Measurements from ENCODE around the gene ANKH.

The ANKH gene

GRCh38 chr5:14730881-14731280, 140.7 kb downstream of the ANKH start:
- no peak for DNase-seq

- no peak for DNase-seq
Measured at GRCh38 chr5:14730466-14730865, 141.1 kb downstream of the ANKH start.

GRCh38 chr5:14729448-14730385, 141.9 kb downstream of the ANKH start:
- DNase-seq, result no peak

GRCh38 chr5:14728459-14728938, 143.1 kb downstream of the ANKH start:
- peak; percentile 82 for DNase-seq

DNA sequence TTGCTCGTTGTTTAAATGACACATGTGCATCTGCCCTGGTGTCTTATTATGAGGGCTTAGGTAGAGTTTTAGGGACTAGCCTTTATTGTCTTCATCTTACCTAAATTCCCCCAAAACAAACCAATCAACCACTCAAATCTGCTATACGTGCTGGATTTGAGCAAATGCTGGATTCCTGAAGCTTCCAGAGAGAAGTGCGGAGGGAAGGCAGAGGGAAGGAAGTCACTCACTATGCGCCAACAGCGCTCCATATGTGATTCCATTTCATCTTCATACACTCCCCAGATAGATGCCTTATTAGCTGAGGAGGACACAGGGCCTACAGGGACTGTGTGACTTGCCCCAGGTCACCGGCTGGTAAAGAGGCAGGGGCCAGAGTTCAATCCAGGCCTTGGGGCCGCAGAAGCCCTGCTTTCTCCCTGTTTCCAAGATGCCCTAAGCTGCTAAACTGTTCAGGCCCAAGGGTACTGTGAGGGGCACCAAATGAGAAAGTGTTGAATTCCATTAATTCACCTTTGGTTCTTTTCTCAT, 143.6 kb downstream of the ANKH start:
- no peak for DNase-seq

DNA sequence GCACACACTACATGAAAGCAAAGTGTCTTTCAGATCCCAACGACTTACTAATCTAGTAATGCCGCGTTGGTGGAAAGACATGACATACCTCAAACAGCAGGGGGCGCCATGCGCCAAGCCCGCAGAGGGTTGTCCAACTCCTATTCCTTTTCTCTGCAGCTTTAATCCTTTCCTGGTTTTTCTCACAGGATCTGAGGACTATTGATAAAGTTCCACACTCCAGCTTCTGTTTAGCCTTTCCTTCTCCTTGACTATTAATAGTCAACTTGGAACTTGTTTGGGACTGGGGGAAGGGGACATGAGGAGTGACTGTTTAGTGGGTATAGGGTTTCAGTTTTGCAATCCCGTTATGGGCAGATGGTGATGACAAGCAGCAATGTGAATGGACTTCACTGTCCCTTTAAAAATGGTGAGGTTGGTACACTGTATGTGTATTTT, 144.1 kb downstream of the ANKH start:
- peak; percentile 96 for DNase-seq

- DNase-seq, result no peak
Measured at GRCh38 chr5:14726066-14726838, 145.3 kb downstream of the ANKH start.

GRCh38 chr5:14724633-14725032, 146.9 kb downstream of the ANKH start:
- no peak for DNase-seq

DNA sequence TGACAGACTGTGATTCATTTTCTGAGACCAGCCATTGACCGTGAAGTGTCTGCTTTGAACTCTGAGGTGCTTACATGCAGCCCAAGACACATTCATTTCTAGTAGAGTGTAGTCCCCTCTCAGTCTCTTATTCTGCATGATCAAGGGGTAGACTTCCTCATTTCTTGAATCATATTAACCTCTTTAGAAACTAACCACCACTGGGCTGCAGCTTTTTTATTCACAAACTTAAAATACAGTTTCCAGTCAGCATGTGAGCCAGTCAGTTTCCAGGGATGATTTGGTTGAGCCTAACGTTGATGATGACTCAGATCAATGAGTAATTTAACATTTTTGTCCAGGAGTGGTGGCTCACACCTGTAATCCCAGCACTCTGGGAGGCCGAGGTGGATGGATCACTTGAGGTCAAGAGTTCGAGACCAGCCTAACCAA, 147.9 kb downstream of the ANKH start:
- no peak for DNase-seq

DNA sequence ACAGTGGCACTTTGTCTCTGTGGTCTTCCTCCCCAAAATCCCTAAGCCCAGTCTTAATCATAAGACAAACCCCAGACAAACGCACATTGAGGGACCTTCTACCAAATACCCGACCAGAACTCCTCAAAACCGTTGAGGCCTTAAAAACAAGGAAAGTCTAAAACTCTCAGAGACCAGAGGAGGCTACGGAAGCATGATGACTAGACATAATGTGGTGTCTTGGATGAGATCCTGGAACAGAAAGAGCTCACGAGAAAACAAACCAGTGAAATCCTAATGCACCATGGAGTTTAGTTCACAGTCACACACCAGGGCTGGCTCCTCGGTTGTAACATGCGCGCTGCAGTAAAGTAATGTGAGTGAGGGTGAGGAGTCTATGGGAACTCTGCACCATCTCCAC, 148.7 kb downstream of the ANKH start:
- no peak for DNase-seq

DNA sequence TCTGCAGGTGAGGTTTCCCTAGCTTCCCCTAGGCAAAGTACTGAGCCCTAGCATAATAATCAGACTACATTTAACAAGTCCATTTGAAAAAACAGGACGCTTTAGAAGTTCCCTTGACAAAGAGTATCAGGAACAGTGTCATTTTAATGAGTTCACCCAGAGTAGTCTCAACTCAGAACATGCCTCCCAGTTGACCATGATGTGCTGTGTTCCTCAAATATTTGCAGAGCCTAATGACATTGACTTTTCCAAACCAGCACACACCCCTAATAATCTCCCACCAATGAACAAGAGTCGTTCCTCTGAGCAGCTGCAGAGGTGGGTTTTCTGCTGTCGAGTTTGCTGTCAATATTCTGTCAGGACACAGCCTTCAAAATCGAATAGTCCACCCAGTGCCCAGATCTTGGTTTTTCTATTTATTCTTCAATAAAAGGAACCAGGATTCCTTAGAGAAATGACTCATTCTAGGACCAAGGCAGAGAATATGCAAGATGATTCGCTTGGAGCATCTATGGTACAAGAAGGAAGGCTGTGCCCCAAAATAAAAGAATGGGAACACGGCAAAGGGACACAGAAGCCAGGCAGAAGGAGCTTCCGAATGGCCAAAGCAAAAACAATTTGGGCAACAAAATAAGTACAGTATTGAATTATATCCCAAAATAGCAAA, 149.5 kb downstream of the ANKH start:
- DNase-seq, result peak; percentile 98

DNA sequence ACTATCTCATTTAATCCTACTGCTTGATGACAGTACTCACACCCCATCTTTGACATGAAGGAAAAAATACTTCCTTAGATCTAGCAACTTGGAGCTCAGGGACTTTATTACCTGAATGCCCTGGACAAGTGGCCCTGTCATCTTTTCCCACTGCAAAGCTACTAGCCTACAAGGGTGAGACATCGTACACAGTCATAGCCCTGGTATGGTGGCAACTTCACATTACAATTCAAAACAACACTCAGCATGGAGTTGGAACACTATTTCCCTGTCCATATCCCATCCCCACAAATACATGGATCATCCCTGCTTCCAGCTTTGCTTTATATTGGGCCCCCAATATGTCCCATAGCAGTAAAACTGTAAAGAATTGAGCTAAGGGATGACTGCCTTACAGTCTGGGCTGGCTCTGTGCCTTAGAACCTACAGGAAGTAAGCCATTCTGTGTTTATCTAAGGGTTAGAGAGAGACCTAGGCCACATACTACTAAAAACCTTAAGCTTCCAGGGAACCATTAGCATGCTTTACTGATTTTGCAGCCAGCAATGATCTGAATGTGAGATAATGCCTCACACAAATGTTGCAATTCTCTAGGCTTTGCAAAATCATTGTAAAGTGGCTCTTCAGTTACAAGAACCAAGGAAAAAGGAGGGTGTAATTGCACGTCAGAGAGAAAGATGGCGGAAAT, 151.2 kb downstream of the ANKH start:
- DNase-seq, result no peak

GRCh38 chr5:14718778-14719177, 152.8 kb downstream of the ANKH start:
- DNase-seq, result no peak

DNA sequence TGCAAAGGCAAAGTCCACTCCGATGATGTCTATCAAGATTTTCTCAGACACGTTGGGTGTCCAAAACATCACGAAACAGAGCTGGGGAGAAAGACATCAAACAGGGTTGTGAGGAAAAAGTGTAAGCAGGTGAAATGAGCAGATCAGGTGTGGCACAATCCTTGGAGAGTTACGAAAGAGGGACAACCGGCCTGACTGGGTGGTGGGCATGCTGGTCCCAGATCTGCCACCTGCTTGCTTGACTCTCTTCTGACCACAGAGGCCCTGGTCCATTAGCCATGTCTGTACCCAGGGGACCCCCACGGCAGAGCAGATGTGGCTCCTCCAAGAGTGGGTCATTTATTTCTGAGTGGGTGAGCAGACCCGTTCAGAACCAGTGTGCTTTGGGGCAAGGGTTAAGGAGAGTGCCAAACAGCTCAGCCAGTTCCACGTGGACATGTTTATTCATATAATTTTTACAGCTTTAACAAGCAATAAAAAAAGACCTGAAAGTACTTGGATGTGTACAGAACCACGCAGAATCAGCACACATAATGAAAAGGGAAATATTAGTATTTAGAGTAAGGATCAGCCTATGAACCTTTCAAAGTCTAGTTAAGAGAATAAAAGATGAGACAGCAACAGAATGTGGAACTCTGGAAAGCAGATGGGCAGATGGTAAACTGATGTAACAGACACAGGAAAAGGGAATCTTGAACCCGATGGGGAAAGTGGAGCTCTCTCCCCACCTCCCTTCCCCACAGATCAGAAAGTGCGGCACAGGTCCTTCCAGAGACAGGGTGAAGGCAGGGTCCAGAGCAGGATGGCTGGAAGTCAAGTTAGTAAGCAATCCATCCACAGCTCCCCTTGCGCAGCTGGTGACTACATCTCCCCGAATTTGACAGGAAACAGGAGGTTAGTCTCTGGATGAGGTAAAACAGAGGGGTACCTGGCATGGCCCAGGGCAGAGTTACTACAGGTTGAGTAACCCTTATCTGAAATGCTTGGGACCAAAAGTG, 154.5 kb downstream of the ANKH start:
- no peak for DNase-seq

DNA sequence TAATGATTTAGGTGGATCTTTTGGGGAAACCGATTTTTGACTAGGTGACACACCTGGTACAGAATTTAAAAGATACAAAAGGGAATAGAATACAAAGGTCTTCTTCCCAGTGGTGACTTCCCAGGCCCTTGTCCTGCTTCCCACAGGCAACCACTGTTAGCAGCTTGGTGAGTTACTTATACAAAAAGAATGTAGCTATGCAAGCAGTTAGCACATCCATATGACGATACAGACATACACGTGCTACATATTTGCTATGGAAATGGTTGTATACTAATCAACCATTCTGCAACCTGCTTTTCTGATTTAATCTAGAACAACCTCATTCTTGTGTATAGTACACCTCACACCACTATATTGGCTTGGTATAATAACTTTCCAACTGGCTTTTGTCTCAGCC, 156.1 kb downstream of the ANKH start:
- DNase-seq, result no peak

DNA sequence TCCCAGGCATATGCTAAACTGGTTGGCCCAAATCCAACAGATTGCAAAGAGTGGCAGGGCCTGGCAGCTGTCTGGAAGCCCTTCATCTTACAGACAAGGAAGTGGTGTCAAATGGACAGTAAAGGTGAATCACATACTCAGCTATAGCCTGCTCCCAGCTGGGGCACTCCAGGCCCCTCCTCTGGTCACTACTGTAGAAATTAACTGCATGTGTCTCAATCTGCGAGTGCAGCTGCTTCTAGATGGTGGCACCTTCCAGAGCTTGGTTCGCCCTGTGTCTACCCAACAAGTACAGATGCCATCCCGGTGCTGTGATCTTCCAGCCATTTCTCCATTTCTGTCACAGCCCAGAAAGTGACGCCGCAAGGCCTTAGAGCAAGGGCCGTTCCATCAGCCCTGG, 156.9 kb downstream of the ANKH start:
- DNase-seq, result no peak

DNA sequence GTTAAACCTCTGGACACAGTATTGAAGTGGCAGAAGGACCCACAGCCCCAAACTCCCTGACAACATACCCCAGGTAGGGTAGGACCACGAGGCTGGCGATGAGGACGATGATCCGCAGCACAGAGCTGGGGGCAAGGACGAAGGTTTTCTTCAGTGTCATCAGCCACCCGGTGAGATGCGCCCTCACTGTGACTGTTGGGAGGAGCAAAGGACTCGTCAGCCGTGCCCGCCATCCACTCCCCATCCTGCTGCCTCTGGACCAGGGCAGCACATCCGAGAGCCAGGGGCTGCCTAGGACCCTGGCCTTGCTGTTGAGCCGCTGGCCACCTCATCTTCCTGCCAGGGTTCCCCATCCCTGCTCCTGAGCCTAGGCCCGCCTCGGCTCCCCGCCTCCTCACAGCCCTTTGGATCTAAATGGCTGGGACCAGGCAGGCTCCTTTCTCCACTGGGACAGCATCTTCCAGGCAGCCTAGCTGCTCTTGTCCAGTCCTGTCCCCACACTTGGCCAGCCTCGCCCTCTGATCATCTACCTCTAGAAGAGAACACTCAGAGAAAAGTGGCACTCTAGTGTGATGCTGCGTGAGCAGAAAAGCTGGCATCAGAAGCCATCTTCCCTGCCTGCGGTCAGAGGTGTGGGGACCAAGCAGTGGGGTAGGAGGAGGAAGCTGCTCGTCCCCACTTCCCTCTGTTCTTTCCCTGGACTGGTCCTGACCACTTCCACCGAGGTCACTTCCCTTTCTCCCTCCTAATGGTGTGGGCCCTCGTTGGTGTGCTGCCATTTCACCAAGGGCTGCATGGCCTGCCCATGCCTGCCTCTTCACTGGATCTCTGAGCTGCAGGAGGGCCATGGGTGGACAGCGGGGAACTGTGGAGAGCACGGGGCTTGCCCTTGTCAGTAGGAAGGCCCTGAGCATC, 157.8 kb downstream of the ANKH start:
- no peak for DNase-seq

GRCh38 chr5:14712666-14713065, 158.9 kb downstream of the ANKH start:
- no peak for DNase-seq

GRCh38 chr5:14712131-14712530, 159.4 kb downstream of the ANKH start:
- DNase-seq, result no peak

Data from NCI-H748 treated with DMSO at 0.1 percent for 48 hours (cell line).